GM19023 (cell line): ENCODE results near the gene ZNF419.

Source experiments
- ATAC-seq: cut with Tn5 transposase; IDR thresholded peaks from one replicate; pipeline ENCODE4 v1.9.1; 2021; ENCODE audit warnings: mild to moderate bottlenecking, moderate library complexity; ENCODE audit not compliant: unreplicated experiment

Gene ZNF419

DNA sequence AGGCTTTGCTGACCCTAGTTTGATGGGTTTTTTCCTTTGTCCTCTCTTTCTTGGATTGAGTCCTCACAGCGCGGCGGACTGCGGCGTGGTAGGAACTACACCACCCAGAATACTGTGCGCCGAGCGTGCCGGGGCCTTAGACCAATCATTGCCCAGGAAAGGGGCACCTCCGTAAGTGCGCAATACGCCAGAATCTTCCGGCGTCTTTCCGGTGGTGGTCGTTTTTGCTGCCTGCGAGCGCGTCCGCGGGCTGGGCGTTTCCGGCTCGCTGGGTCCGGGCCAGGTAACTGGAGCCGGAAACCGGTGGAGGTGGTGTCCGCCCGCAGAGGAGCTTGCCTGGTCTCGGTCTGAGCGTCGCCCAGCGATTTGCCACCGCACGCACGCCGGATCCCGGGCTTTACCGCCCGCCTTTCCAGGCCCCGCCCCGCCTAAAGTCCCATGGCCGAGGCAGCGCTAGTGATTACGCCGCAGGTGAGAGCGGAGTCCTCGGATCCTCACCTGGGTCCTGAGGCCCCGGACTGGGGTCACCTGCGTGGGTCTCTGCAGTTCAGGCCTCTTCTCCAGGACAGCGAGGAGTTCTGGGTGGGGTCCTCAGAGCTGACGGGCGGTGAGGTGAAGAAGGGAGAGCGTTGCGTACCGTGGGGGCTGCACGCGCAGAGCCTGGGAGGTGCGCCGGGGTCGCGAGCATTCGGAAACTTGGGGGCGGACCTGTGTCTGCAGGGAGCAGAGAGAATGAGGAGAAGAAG lies 39.8 kb downstream of the ZNF419 start, which contains the start of gene ZNF549:
Gene ZNF549, plus strand, starts transcription at position 221 of the 746 bp plus-strand sequence. Its CDS starts 218 bp downstream, at position 439.
- peak; percentile 98 for ATAC-seq

GRCh38 chr19:57537953-57538547 lies 50.5 kb downstream of the ZNF419 start:
- ATAC-seq = no peak
